OCI-LY7 (cell line): ENCODE data around the gene NXPE2. TPM values are rescaled to one million over a fixed set of nuclear protein-coding genes. Genes with fewer than 3 reads are reported as not detected.

ENCODE experiments used
- BruUV-seq: library from RNA; stranded (reverse); fragments of 400-500 nt; replicated peaks from 2 replicates; lab custom pipeline; 2021; lab: Mats Ljungman, UMichigan
- CTCF ChIA-PET: fragments of 300-600 bp; sonication (Branson Sonifier 250); formaldehyde crosslinking; loops from one replicate; lab custom pipeline; 2022; ENCODE audit warnings: antibody characterized with exemption; ENCODE audit not compliant: unreplicated experiment; lab: Charles Lee
- POLR2A ChIA-PET: fragments of 300-600 bp; sonication (Branson Sonifier 250); formaldehyde crosslinking; loops from one replicate; lab custom pipeline; 2022; ENCODE audit warnings: antibody characterized with exemption; lab: Charles Lee
- DNase-seq: peaks from one replicate; pipeline ENCODE4 v3.0.0-alpha.2; 2015; ENCODE audit warnings: low spot score
- H2AFZ ChIP-seq: fragments of 200-600 bp; sonication (generic), shearing (Covaris generic); 2 replicates; pipeline ENCODE4 v1.6.1; 2014; ENCODE audit warnings: mild to moderate bottlenecking, antibody characterized with exemption, low read length, moderate library complexity
- H3K27ac ChIP-seq: fragments of 200-600 bp; sonication (generic); 2 replicates; pipeline ENCODE4 v1.5.1; 2014; ENCODE audit warnings: mixed run types, low read depth, mild to moderate bottlenecking, moderate library complexity, low read length, inconsistent platforms; ENCODE audit not compliant: poor library complexity, severe bottlenecking
- H3K36me3 ChIP-seq: fragments of 200-600 bp; sonication (generic); 2 replicates; pipeline ENCODE4 v1.6.1; 2014; ENCODE audit warnings: mild to moderate bottlenecking, antibody characterized with exemption, low read length, moderate library complexity, mixed read lengths; ENCODE audit not compliant: insufficient read depth
- H3K4me1 ChIP-seq: fragments of 200-600 bp; sonication (generic); 2 replicates; pipeline ENCODE4 v1.5.1; 2014; ENCODE audit warnings: mild to moderate bottlenecking, low read length; ENCODE audit not compliant: insufficient read depth, poor library complexity, severe bottlenecking
- H3K4me2 ChIP-seq: fragments of 200-600 bp; sonication (generic); 2 replicates; pipeline ENCODE4 v1.6.1; 2014; ENCODE audit warnings: mild to moderate bottlenecking, low read length
- H3K4me3 ChIP-seq: fragments of 200-600 bp; sonication (generic); 2 replicates; pipeline ENCODE4 v1.5.1; 2014; ENCODE audit warnings: mild to moderate bottlenecking, low read depth, low read length; ENCODE audit not compliant: poor library complexity, severe bottlenecking
- H3K79me2 ChIP-seq: fragments of 200-600 bp; sonication (generic); 2 replicates; pipeline ENCODE4 v1.6.1; 2016; ENCODE audit warnings: low read depth, mild to moderate bottlenecking, low read length, moderate library complexity, mixed read lengths; ENCODE audit not compliant: insufficient read depth
- H3K9me2 ChIP-seq: fragments of 200-600 bp; sonication (generic); 2 replicates; pipeline ENCODE4 v1.6.1; 2016; ENCODE audit warnings: mild to moderate bottlenecking, low read length, mixed read lengths; ENCODE audit not compliant: insufficient read depth
- H3K9me3 ChIP-seq: fragments of 200-600 bp; sonication (generic); 2 replicates; pipeline ENCODE4 v1.6.1; 2014; ENCODE audit warnings: mild to moderate bottlenecking, mixed run types, low read length, mixed read lengths
- H4K20me1 ChIP-seq: fragments of 200-600 bp; sonication (generic); 2 replicates; pipeline ENCODE4 v1.6.1; 2014; ENCODE audit warnings: mild to moderate bottlenecking, antibody characterized with exemption, low read length, moderate library complexity, mixed read lengths; ENCODE audit not compliant: insufficient read depth
- CTCF ChIP-seq: fragments of 200-600 bp; sonication (generic); conservative IDR thresholded peaks from 2 replicates; pipeline ENCODE4 v1.5.1; 2014; ENCODE audit warnings: mild to moderate bottlenecking, antibody characterized with exemption, low read length, moderate library complexity, mixed read lengths
- EZH2phosphoT487 ChIP-seq: fragments of 200-600 bp; sonication (generic); IDR thresholded peaks from 2 replicates; pipeline ENCODE4 v1.6.1; 2018; ENCODE audit warnings: low read depth, borderline replicate concordance, mild to moderate bottlenecking, mixed run types, antibody characterized with exemption, low read length, moderate library complexity, mixed read lengths
- intact Hi-C: fragments of 100-400 bp; cut with micrococcal nuclease; formaldehyde crosslinking; loops from one replicate; pipeline ENCODE4 v1.10.0; 2022; ENCODE audit not compliant: unreplicated experiment
- total RNA-seq, 2 experiments: library from RNA; depleted of rRNA in 1 of 2; stranded (reverse); fragments of >200 nt in 1 of 2; shearing (Covaris generic) in 1 of 2; gene quantifications; 2 replicates each; pipeline ENCODE4 v1.2.3, GENCODE V29; 2014 to 2022

The NXPE2 gene
- total RNA-seq, 2 experiments from 2014 or later = not detected

DNA sequence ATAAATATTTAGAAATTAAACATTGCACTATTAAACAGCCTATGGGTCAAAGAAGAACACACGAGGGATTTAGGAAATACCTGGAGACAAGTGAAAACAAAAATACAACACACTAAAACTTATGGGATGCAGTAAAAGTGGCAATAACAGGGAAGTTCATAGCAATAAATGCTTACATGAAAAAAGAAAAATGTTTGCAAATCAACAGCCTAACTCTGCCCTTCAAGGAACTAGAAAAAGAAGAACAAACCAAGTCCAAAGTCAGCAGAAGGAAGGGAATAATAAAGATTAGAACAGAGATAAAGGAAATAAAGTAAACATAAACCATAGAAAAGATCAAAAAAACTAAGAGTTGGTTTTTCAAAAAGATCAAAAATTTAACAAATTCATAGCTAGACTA, 31.6 kb downstream of the NXPE2 start:
- no peaks in the 10 kb centered on the region for H4K20me1 ChIP-seq
- intact Hi-C loops = no loop called here
- H2AFZ ChIP-seq = no peak overlapping the region
- H3K36me3 ChIP-seq = no peaks in the 10 kb centered on the region
- DNase-seq = no peak
- H3K27ac ChIP-seq = no peak overlapping the region
- no peak overlapping the region for H3K4me2 ChIP-seq
- no peaks in the 10 kb centered on the region for H3K9me3 ChIP-seq
- TF ChIP-seq CTCF (no peak), EZH2phosphoT487 (no peak)
- no peak overlapping the region for H3K4me3 ChIP-seq
- H3K79me2 ChIP-seq = no peaks in the 10 kb centered on the region
- no peaks in the 10 kb centered on the region for H3K9me2 ChIP-seq
- POLR2A ChIA-PET = no interaction called here
- H3K4me1 ChIP-seq = no peaks in the 10 kb centered on the region
- no TSS peak for BruUV-seq
- CTCF ChIA-PET = no interaction called here

DNA sequence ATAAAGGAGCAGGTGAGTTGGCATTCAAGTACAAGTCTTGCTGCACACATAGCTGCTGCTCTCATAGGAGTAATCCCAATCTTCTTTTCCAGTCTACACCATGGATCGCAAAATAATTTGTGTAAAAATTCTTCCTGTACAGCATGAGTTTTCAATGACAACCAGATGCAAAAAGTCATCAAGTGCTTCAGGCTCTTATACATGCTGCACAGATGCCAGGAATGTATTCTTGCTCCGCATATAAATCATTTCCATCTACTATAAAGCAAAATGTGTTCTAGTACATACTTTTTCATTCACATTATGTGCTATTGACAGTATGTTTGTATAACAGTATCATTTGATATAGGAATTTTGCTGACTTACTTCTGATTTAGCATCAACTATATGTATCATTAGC, 35.4 kb downstream of the NXPE2 start:
- no peaks in the 10 kb centered on the region for H3K9me3 ChIP-seq
- intact Hi-C loops = no loop called here
- H3K4me2 ChIP-seq = no peak overlapping the region
- H3K27ac ChIP-seq = no peak overlapping the region
- no peaks in the 10 kb centered on the region for H3K79me2 ChIP-seq
- no TSS peak for BruUV-seq
- H3K36me3 ChIP-seq = no peaks in the 10 kb centered on the region
- ChIA-PET CTCF (no interaction called here), POLR2A (no interaction called here)
- no peak for DNase-seq
- H3K9me2 ChIP-seq = no peaks in the 10 kb centered on the region
- H3K4me1 ChIP-seq = no peaks in the 10 kb centered on the region
- no peak overlapping the region for H2AFZ ChIP-seq
- no peak overlapping the region for H3K4me3 ChIP-seq
- TF ChIP-seq CTCF (no peak), EZH2phosphoT487 (no peak)
- H4K20me1 ChIP-seq = no peaks in the 10 kb centered on the region

DNA sequence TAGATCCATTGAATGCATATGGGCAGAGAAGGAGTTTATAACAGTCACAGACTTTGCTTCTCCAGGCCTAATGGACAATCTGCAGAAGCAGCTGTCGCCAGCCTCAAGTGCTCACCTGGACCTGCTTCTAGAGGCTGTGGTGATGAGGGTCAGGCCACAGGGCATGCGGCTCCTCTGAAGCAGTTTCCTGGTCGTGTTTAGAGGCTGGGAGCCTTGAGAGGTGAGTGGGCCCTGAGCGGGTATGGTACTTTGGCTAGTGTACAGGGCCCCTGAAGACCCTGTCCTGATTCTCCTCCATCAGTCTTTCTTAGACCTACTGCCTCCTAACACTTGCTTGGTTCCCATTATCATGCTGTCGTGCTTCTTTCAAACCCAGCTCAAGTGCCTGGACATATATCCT, 41.2 kb downstream of the NXPE2 start:
- H3K27ac ChIP-seq = no peak overlapping the region
- BruUV-seq = no TSS peak

More for the DNA sequence above, 41.2 kb downstream of the NXPE2 start:
- ChIA-PET POLR2A (interaction anchor here (0.5 kb wide), 1 partner anchor 1152 kb away, joined by 3 read pairs; no protein-coding TSS in a partner anchor), CTCF (no interaction called here)
- H3K79me2 ChIP-seq = no peaks in the 10 kb centered on the region
- H3K4me2 ChIP-seq = no peak overlapping the region
- H3K4me3 ChIP-seq = no peak overlapping the region
- H3K9me3 ChIP-seq = no peaks in the 10 kb centered on the region
- TF ChIP-seq EZH2phosphoT487 (no peak), CTCF (no peak)
- no peaks in the 10 kb centered on the region for H3K4me1 ChIP-seq
- H2AFZ ChIP-seq = no peak overlapping the region
- H3K36me3 ChIP-seq = no peaks in the 10 kb centered on the region
- H3K9me2 ChIP-seq = no peaks in the 10 kb centered on the region
- no peak for DNase-seq
- intact Hi-C loops = no loop called here
- H4K20me1 ChIP-seq = no peaks in the 10 kb centered on the region
